ENCODE results near the gene ATXN1. TPM values are rescaled to one million over a fixed set of nuclear protein-coding genes. Genes with fewer than 3 reads are reported as not detected.
A peak's percentile ranks its signal among the peaks of the same experiment; 100 is the strongest.

Gene ATXN1
- 10 to 100 TPM; 13.3 to 51.7 (median 17.6) TPM for polyA plus RNA-seq (ENCODE audit: insufficient read length in 12 of 12)
- long read RNA-seq, donor 1, partial matches to known transcripts, result 0 of 6 reads
- long read RNA-seq, donor 1, other reads (novel, unspliced or antisense), result 0 of 6 reads
- long read RNA-seq, donor 2, partial matches to known transcripts, result 5 of 7 reads
- long read RNA-seq, donor 2, other reads (novel, unspliced or antisense), result 0 of 7 reads
- long read RNA-seq, donor 3, partial matches to known transcripts, result 0 of 4 reads
- long read RNA-seq, donor 3, other reads (novel, unspliced or antisense), result 0 of 4 reads
- long read RNA-seq, donor 4, result 0 reads
- long read RNA-seq, donor 5, partial matches to known transcripts, result 0 of 1 reads
- long read RNA-seq, donor 5, other reads (novel, unspliced or antisense), result 0 of 1 reads
- long read RNA-seq, donor 6, partial matches to known transcripts, result 0 of 3 reads
- long read RNA-seq, donor 6, other reads (novel, unspliced or antisense), result 0 of 3 reads
- long read RNA-seq, donor 7, partial matches to known transcripts, result 0 of 2 reads
- long read RNA-seq, donor 7, other reads (novel, unspliced or antisense), result 0 of 2 reads
- long read RNA-seq, donor 8, full-length matches to known transcripts, result 3 of 3 reads
- long read RNA-seq, donor 8, partial matches to known transcripts, result 0 of 3 reads
- long read RNA-seq, donor 8, other reads (novel, unspliced or antisense), result 0 of 3 reads
- long read RNA-seq, donor 9, result 0 reads
- long read RNA-seq, donor 10, partial matches to known transcripts, result 0 of 1 reads
- long read RNA-seq, donor 10, other reads (novel, unspliced or antisense), result 0 of 1 reads
- long read RNA-seq, donor 11, partial matches to known transcripts, result 0 of 2 reads
- long read RNA-seq, donor 11, other reads (novel, unspliced or antisense), result 0 of 2 reads

DNA sequence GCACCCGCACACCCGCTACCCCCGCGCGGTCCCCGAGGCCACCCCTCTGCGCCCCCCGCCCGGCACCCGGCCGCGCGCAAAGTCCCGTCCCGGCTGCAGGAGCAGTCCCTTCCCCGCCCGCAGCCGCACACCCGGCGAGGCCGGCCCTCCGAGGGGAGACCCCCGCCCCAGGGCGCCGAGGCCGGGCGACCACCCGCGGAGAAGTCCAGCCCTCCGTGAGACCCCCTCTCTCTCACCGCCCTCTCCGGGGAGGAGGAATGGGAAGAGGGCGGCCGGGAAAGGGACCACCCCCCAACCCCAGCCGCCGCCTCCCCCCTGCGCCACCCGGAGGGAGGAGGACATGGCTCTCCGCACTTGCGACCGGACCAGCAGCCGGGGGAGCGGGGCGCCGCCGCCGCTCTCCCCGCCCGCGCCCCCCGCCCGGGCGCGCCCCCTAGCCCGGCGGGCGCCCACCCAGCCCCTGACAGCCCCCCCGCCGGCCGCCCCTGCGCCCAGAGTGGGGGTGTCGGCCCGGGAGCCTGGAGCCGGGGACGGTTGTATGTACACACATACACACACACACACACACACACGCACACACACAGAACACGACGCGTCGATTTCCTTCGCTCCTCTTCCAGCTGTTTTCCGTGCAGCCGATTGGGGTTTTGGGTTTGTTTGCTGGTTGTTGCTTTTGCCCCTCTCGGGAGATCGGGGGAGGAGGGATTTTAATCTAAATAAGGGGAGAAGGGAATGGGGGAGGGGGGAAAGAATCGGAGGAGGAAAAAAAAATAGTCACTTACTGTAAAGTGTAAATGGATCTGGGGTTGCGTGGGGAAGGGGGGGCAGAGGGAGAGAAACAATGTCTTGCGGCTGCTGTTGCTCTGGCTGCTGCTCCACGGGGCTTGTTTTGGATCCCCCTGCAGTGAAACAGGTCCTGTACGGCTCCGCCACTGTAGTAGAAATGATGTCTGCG, at the start of gene ATXN1:
Gene ATXN1, minus strand, starts transcription at position 945 of the 955 bp plus-strand sequence.
- DNase-seq, result peak; percentile 78

DNA sequence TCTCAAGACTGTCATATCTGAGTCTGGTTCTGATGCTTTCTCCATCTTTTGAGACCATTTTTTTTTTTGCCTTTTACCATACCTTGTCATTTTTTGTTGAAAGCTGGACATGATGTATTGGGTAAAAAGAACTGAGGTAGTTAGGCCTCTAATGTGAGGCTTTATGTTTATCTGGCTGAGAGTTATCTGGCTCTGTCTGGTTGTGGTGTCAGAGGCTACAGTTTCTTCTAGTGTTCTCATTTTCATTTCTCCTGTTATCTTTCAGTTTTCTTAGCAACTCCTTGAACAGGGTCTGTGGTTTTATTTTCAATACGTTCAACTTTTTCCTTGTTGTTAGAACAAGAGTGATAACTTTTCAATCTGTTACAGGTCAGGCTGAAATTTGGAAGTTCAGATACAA, 49.2 kb upstream of the ATXN1 start:
- no peak for DNase-seq

DNA sequence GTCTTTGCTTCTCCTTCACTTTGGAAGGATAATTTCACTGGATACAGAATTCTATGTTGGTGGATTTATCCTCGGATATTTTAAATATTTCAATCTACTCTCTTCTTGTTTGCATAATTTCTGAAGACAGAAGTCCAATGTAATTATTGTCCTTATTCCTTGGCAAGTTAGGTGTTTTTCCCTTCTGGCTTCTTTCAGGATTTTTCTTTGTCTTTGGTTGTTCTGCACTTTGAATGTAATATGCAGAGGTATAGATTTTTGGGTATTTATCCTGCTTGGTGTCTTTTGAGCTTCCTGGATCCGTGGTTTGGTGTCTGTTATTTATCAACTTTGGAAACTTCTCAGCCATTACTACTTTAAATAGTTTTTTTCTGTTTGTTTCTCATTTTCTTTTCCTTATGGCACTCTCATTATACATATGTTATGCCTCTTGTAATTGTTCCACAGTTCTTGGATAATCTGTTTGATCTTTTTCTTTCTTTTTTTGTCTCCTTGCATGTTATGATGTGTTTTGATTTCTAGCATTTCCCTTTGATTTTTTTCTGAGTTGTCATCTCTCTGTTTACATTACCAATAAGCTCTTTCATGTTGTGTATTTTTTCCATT, 48.6 kb upstream of the ATXN1 start:
- DNase-seq, result no peak

DNA sequence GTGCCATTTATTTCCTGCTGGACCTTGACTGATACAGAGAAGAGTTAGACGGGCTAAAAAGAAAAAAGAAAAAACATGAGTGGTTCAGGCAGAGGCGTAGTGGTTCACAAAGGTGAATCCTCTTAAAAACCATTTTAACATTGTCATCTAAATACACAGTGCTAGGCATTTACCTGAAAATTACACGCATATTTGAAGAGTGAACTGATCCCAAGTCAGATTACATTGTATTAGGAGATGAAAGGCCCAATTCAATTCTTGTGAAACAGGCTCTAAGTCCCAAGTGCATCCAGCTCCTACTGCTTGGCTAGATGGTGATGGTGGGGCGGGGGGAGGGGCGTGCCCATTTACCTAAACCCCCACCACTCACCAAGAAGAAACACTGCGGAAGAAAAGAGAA, 46.7 kb upstream of the ATXN1 start:
- DNase-seq, result no peak

DNA sequence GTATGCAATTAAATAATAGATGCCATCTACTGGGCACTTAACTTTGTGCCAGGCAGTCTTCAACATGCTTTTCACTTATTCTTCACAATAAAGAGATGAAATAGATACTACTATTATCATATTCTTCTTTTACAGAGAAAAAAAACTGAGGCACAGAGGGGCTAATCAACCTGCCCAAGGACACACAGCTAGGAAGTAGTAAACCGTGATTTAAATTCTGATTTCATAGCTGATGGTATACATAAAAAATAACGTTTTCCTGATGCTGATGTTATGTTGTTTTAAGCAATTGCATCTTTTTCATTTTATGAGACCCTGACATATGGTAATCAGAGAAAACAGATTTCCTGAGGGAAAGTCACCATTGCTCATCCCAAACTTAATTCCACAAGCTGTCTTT, 45.1 kb upstream of the ATXN1 start:
- DNase-seq, result no peak

DNA sequence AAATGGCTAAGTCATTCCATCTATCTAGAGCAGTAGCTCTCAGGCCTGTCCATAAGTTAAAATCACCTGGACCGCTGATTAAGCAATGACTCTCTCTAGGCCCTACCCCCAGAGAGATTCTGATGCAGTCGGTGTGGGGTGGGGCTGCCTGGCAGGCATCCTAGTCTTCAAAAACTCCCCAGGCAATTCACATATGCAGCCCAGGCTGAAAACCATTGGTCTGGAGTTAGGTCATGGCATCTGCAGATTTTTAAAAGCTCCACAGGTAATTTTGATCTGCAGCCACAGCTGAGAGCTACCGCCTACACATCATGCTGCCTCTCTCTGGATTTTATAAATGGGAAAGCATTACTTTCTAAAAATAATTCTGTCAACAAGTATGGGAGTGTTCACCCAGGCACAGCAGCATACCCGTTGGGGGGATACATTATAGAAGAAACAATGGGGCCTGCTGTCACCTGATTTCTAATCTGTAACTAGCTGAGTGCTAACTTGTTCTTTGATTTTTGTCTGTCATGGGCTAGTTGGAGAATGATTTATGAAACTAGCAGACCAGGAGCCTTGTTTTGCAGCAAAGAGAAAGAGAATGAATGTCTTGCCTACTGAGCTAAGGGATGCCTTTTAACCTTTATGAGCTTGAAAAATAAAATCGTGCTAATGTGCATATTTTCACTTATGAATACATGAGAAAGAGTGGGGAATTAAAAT, 44.1 kb upstream of the ATXN1 start:
- DNase-seq, result no peak

DNA sequence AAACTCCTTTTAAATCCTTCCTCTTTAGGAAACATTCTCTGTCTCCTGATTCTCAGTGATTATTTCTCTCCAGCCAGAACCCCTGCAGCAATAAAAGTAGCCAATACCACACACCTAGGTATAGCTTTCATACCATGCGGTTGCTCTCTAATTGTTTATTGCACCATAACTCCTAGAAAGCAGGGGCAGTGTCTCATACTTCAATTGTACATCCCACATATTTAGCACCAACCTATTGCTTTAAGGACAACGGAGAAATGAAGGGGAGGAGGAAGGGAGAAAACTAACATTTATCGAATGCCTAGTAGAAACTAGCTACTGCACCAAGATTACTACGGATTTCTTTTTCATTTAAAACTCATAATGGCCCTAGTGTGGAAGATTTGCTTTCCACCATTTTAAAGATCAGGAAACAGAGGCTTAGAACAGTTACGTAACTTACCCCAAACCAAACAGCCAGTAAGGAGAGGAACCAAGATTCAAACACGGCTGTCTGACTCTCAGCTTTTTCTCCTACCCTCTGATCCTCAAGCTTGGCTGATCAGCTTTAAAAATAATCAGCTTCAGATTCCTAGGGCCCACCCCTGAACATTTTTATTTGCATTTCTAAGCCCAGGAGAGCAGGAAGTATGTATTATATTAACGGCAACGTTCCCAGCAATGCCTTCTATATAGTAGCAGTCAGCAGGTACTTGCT, 43.4 kb upstream of the ATXN1 start:
- DNase-seq, result no peak

DNA sequence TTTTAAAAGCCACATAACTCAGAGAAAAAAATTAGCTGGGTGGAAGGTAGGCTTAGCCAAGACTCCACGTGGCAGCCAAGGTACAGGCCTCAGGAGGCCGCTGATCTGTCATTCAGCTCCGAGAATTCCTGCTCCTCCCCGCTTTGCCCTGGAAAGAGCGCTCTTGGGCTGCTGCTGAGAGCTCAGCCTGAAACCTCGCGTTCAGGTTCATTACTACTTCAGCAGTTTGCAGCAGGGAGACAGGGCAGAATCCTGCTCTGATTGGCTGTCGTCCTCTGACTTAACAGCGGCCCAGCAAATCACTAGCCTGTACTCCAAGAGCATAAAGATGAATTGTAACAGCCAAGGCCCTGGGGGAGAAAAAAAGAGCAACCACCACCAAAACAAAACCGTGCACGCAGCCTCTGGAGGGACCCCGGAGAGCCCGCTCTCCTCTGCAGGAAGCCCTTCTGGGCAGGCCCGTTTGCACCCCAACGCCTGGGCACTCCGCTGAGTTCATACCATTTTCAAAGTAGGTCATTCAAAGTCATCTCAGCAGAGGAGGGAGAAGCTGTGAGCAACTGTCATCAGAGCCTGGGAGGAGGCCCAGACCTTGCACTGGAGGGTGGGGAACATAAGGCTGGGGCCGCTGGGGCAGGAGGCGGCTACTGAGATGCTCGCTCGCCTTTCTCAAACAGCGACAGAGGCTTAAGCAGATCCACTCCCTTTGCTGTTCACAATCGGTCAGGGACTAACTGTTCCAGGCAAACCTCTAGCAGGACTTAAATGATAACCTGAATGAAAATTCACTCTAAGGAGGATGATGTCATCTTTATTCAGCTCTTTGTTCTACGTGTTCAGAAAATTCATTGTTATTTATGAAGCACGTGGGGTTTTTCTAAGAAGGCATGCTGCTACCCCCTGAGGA, 42.3 kb upstream of the ATXN1 start:
- DNase-seq, result peak; percentile 88

DNA sequence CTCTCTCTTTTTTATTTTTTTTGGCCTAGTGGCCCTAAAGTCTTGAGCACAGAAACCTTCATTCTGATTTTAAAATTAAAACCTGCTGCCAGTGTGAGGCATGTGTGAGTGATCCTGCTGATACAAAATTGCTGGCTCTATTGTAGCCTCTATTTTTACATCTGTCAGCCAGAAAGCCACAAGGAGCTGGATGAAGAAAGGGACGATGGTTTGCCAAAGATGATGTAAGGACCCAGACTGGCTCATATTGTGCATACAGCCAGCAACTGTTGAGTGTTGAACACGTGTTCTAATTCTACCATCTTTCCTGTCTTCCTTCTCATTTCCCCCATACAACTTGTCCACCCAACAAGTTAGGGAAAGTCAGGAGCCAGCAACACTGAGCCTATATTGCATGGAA, 40.8 kb upstream of the ATXN1 start:
- DNase-seq, result no peak

DNA sequence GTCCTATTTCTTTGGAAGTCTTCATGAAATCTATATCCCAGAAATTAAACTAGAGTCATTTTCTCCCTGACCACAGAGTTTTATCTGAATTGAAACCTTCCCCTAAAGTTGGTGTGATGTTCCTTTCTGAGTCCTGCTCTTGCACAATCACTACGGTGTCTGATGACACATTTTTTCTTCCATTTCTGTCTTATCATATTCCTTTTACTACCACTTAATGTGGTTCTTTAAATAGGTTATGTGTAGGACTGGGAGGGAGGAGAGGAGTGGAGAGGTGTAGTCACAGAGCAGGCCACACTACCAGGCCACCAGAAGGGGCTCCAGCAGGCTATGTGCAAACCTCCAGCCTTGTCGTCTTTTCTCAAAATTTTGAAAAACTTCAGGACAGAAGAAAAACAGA, 39.7 kb upstream of the ATXN1 start:
- no peak for DNase-seq

DNA sequence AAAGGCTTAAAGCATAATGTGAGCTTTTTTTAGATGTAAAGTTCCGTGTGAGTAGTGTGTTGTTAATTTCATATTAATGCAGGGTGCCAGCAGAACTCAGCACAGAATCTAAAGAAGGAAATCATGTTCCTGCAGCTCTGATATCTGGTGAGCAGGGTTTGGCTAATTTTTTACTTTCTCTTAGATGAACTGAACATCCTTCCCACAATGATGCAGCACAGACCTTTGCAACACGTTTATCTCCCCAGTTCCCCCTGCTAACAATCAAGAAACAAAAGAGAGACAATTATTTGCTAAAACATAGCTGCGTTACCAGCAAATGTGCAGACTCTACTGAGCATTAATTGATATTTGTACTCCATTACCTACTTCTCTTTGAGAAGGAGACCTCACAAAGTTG, 39.1 kb upstream of the ATXN1 start:
- DNase-seq, result no peak

DNA sequence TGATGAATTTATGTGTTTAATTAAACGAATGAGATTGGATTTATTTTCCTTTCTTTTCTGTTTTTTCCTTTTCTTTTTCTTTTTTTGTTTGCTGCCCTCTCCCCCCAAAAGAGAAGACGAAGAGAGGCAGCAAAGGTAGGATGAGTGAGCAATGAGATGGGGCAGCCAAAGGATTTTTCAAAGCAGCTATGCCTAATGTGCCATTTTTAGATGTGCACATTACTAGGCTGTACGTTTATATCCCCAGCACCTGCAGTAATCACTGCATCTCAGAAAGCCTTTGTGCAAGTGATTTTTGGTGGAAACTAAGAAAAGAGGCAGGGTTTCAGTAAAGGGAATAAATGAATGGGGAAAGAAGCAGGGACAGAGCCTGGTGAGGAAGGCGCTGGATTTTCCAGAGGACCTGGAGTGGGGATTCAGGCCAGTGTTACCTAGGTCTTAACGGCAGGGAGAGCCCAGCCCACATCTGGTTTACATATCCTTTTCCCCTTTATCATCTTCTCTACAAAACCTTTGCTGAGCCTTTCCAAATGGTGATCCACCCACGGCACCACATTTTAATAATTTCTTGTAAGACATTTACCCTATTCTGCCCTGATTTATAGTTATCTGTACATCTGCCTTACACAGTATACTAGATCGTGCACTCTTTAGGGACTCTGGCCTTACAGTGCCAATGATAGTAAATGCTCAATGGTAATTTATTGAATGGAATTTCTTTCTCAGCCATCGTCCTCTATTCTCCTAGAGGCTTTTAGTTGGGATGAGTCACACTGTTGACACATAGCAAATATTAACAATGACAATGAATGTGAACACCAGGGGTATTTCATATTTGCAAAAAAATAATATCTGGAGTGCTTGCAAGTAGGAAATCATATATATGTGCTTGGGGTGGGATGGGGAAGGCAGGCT, 38.3 kb upstream of the ATXN1 start:
- no peak for DNase-seq

DNA sequence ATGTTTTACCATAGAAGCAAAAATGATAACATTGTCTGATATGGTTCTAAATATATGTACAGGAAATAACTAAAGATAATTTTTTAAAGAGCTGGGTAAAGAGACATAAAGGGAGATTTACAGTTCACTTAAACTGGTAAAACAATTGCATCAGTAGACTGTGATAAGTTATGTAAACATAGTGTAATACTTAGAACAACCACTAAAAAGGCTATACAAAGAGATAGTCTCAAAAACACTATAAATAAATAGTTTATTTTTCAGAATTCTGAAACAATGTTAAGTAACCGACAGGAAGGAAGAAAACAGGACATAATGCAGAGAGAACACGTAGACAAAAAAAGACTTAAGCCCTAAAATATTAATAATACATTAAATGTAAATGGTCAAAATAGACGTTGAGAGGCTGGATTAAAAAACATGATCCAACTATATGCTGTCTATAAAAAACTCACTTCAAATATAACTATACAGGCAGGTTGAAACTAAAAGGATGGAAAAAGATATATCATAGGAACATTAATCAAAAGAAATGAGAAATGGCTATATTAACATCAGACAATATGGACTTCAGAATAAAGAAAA, 32.7 kb upstream of the ATXN1 start:
- no peak for DNase-seq

DNA sequence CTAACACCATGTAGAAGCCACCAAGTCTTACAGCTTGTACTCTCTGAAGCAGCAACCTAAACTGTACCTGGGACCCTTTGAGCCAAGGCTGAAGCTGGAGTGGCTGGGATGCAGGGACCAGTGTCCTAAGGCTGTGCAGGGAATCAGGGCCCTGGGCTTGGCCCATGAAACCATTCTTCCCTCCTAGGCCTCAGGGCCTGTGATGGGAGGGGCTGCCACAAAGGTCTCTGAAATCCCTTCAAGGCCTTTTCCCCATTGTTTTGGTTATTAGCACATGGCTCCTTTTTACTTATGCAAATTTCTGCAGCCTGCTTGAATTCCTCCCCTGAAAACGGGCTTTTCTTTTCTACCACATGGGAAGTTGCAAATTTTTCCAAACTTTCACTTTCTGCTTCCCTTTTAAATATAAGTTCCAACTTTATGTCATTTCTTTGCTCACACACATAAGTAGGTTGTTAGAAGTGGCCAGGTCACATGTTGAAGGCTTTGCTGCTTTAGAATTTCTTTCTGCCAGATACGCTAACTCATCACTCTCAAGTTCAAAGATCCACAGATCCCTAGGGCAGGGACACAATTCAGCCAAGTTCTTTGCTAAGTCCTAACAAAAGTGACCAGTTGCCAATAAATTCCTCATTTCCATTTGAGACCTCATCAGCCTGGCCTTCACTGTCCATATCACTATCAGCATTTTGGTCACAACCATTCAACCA, 28.2 kb upstream of the ATXN1 start:
- DNase-seq, result no peak

DNA sequence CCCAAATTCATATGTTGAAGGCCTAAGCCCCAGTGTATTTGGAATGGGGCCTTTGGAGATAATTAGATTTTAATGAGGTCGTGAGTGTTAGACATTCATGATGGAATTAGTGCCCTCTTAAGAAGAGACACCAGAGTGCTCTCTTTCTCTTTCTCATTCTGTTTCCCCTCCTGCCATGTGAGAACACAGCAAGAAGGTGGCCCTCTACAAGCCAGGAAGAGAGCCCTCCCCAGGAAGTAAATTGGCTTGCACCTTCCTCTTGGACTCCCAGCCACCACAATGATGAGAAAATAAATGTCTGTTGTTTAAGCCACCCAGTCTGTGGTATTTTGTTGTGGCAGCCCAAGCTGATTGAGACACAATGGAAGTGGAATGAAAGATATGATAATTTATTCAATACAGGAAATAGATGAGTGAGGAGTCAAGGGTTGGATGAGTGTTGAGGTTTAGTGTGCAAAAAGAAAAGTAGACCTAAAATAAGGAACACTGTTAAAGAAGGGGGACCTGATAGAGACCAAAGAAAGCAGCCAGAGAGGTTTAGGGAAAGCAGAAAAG, 25.9 kb upstream of the ATXN1 start:
- no peak for DNase-seq

DNA sequence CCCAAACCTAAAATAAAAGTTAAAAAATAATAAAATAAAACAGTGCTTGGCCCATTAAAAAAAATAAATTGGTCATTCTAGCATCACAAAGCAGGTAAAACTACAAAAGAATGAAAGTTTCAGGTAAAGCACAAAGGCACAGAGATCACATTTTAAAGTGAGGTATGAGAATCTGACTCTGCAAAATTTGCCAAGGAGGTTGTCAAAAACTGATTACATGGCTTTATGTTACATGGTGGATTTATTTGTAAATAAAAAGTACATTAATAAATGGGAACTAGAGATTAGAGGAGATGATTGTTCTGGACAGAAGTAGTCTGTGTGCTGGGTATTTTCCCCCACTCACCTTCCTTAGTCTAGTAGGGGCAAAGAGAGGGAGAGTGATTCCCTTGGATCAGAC, 24.2 kb upstream of the ATXN1 start:
- no peak for DNase-seq
